Measurements from ENCODE around the gene PYCR2.
"Not testable (repeated sequence)": the region's sequence is repeated elsewhere in the genome, so short reads cannot be mapped to it uniquely, and the experiment has no call there.

Gene PYCR2

GRCh38 chr1:225923692-225924555 lies at the start of gene PYCR2:
PYCR2 (minus strand) TSS chr1:225924250; CDS start chr1:225924110, 140 bp downstream.
- intact Hi-C loops (cut with micrococcal nuclease) = loop anchor here (2.0 to 5.0 kb wide), 2 partner anchors 43 to 457 kb away; no protein-coding TSS in a partner anchor
- H3K9me3 Mint-ChIP-seq = no peaks in the 10 kb centered on the region

GRCh38 chr1:225973158-225973557 lies 49.1 kb upstream of the PYCR2 start:
- Mint-ChIP-seq H3K27ac (no peak overlapping the region), H3K27me3 (no peaks in the 10 kb centered on the region), H3K9me3 (no peaks in the 10 kb centered on the region), H3K36me3 (ENCODE audit: low read depth) (peaks cover 11% of the 10 kb centered on the region), H3K4me3 (no peak overlapping the region), H3K4me1 (ENCODE audit: low read depth) (peaks cover 22% of the 10 kb centered on the region)
- intact Hi-C loops (cut with micrococcal nuclease) = loop anchor here (10.0 kb wide), 1 partner anchor 58 kb away; no protein-coding TSS in a partner anchor

More at GRCh38 chr1:225923692-225924555, at the start of gene PYCR2:
- peak within 1 kb of the TSS; percentile 91 for H3K27ac Mint-ChIP-seq
- peaks cover 49% of the 10 kb centered on the region for H3K4me1 Mint-ChIP-seq (ENCODE audit: low read depth)
- H3K36me3 Mint-ChIP-seq (ENCODE audit: low read depth) = peaks cover 49% of the 10 kb centered on the region
- H3K4me3 Mint-ChIP-seq = peak within 1 kb of the TSS; percentile 85
- H3K27me3 Mint-ChIP-seq = no peaks in the 10 kb centered on the region

GRCh38 chr1:225972344-225973152 lies 48.5 kb upstream of the PYCR2 start:
- intact Hi-C loops (cut with micrococcal nuclease) = loop anchor here (10.0 kb wide), 1 partner anchor 58 kb away; no protein-coding TSS in a partner anchor

GRCh38 chr1:225970592-225971157 lies 46.6 kb upstream of the PYCR2 start:
- H3K4me3 Mint-ChIP-seq; H3K27me3 Mint-ChIP-seq; H3K27ac Mint-ChIP-seq; H3K36me3 Mint-ChIP-seq (ENCODE audit: low read depth); H3K4me1 Mint-ChIP-seq (ENCODE audit: low read depth); H3K9me3 Mint-ChIP-seq: not testable (repeated sequence)
- intact Hi-C loops (cut with micrococcal nuclease) = loop anchor here (10.0 kb wide), 1 partner anchor 56 kb away; no protein-coding TSS in a partner anchor

More at GRCh38 chr1:225972344-225973152, 48.5 kb upstream of the PYCR2 start:
- Mint-ChIP-seq H3K4me1 (ENCODE audit: low read depth) (peaks cover 16% of the 10 kb centered on the region), H3K27me3 (no peaks in the 10 kb centered on the region), H3K27ac (no peak overlapping the region), H3K36me3 (ENCODE audit: low read depth) (peaks cover 9% of the 10 kb centered on the region), H3K9me3 (no peaks in the 10 kb centered on the region), H3K4me3 (no peak overlapping the region)

GRCh38 chr1:225969751-225970150 lies 45.7 kb upstream of the PYCR2 start:
- intact Hi-C loops (cut with micrococcal nuclease) = loop anchor here (10.0 kb wide), 1 partner anchor 55 kb away; no protein-coding TSS in a partner anchor
- H3K4me1 Mint-ChIP-seq (ENCODE audit: low read depth); H3K27me3 Mint-ChIP-seq; H3K27ac Mint-ChIP-seq; H3K36me3 Mint-ChIP-seq (ENCODE audit: low read depth); H3K4me3 Mint-ChIP-seq; H3K9me3 Mint-ChIP-seq: not testable (repeated sequence)

GRCh38 chr1:225965231-225965630 lies 41.2 kb upstream of the PYCR2 start:
- Mint-ChIP-seq H3K27ac (no peak overlapping the region), H3K4me3 (no peak overlapping the region), H3K4me1 (ENCODE audit: low read depth) (peaks cover 7% of the 10 kb centered on the region), H3K27me3 (peaks cover 7% of the 10 kb centered on the region), H3K9me3 (no peaks in the 10 kb centered on the region), H3K36me3 (ENCODE audit: low read depth) (no peaks in the 10 kb centered on the region)
- intact Hi-C loops (cut with micrococcal nuclease) = no loop called here

GRCh38 chr1:225963735-225964530 lies 39.9 kb upstream of the PYCR2 start:
- Mint-ChIP-seq H3K4me3 (no peak overlapping the region), H3K9me3 (no peaks in the 10 kb centered on the region), H3K4me1 (ENCODE audit: low read depth) (peaks cover 7% of the 10 kb centered on the region), H3K27me3 (peaks cover 7% of the 10 kb centered on the region), H3K36me3 (ENCODE audit: low read depth) (no peaks in the 10 kb centered on the region), H3K27ac (no peak overlapping the region)
- intact Hi-C loops (cut with micrococcal nuclease) = no loop called here

- Mint-ChIP-seq H3K4me3 (no peak overlapping the region), H3K4me1 (ENCODE audit: low read depth) (peaks cover 7% of the 10 kb centered on the region), H3K27me3 (peaks cover 7% of the 10 kb centered on the region), H3K27ac (no peak overlapping the region), H3K9me3 (no peaks in the 10 kb centered on the region), H3K36me3 (ENCODE audit: low read depth) (no peaks in the 10 kb centered on the region)
- intact Hi-C loops (cut with micrococcal nuclease) = no loop called here
Measured at GRCh38 chr1:225962440-225962975, 38.5 kb upstream of the PYCR2 start.

- intact Hi-C loops (cut with micrococcal nuclease) = no loop called here
- H3K27ac Mint-ChIP-seq = no peak overlapping the region
- no peaks in the 10 kb centered on the region for H3K9me3 Mint-ChIP-seq
- no peak overlapping the region for H3K4me3 Mint-ChIP-seq
- H3K4me1 Mint-ChIP-seq (ENCODE audit: low read depth) = peaks cover 7% of the 10 kb centered on the region
- no peaks in the 10 kb centered on the region for H3K36me3 Mint-ChIP-seq (ENCODE audit: low read depth)
- H3K27me3 Mint-ChIP-seq = peaks cover 7% of the 10 kb centered on the region
Measured at GRCh38 chr1:225961659-225962439, 37.8 kb upstream of the PYCR2 start.

GRCh38 chr1:225958041-225958440 lies 34.0 kb upstream of the PYCR2 start:
- Mint-ChIP-seq H3K27me3 (peaks cover 7% of the 10 kb centered on the region), H3K4me1 (ENCODE audit: low read depth) (peaks cover 7% of the 10 kb centered on the region), H3K27ac (no peak overlapping the region), H3K9me3 (no peaks in the 10 kb centered on the region), H3K36me3 (ENCODE audit: low read depth) (no peaks in the 10 kb centered on the region), H3K4me3 (no peak overlapping the region)
- intact Hi-C loops (cut with micrococcal nuclease) = no loop called here

- peaks cover 14% of the 10 kb centered on the region for H3K4me1 Mint-ChIP-seq (ENCODE audit: low read depth)
- intact Hi-C loops (cut with micrococcal nuclease) = no loop called here
- H3K4me3 Mint-ChIP-seq = no peak overlapping the region
- no peaks in the 10 kb centered on the region for H3K36me3 Mint-ChIP-seq (ENCODE audit: low read depth)
- H3K9me3 Mint-ChIP-seq = no peaks in the 10 kb centered on the region
- no peak overlapping the region for H3K27ac Mint-ChIP-seq
- peaks cover 8% of the 10 kb centered on the region for H3K27me3 Mint-ChIP-seq
Measured at GRCh38 chr1:225954753-225955152, 30.7 kb upstream of the PYCR2 start.

GRCh38 chr1:225953315-225953714 lies 29.3 kb upstream of the PYCR2 start:
- Mint-ChIP-seq H3K9me3 (no peaks in the 10 kb centered on the region), H3K27ac (no peak overlapping the region), H3K36me3 (ENCODE audit: low read depth) (no peaks in the 10 kb centered on the region), H3K4me1 (ENCODE audit: low read depth) (peaks cover 14% of the 10 kb centered on the region), H3K27me3 (peaks cover 11% of the 10 kb centered on the region), H3K4me3 (no peak overlapping the region)
- intact Hi-C loops (cut with micrococcal nuclease) = no loop called here

Data from dendritic cell treated with granulocyte-macrophage colony-stimulating factor and Interleukin-4, amounts not matched to agents 40 ng/mL and 50 ng/mL, for 4 days (primary cell).